Hematopoietic multipotent progenitor cell treated with erythropoietin and hydrocortisone succinate and interleukin-3 and kit ligand, for 4 days (in vitro differentiated cells): Measurements from ENCODE around the gene RANBP10.

Experiments used
- DNase-seq: peaks from one replicate; pipeline ENCODE4 v3.0.0-alpha.2; 2015

The RANBP10 gene

GRCh38 chr16:67825906-67826305 lies 19.5 kb upstream of the RANBP10 start:
- no peak for DNase-seq

DNA sequence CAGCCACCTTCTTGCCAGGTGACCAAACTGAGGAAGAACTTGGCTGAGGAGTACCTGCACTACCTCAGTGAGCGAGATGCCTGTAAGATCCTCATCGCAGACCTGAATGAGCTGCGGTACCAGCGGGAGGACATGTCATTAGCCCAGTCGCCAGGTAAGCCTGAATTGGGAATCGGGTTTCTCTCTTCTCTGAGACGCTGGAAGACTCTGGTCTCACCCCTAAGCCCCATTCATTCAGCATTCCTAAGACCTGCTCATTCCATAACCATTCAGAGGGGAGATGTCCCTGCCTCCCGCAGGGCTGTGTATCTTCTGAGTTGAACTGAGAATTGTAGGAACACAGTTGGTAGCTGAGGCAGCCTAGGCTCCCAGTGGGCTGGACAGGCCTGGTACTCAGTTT lies 18.8 kb upstream of the RANBP10 start:
- DNase-seq, result no peak

GRCh38 chr16:67822511-67822910 lies 16.2 kb upstream of the RANBP10 start:
- no peak for DNase-seq

DNA sequence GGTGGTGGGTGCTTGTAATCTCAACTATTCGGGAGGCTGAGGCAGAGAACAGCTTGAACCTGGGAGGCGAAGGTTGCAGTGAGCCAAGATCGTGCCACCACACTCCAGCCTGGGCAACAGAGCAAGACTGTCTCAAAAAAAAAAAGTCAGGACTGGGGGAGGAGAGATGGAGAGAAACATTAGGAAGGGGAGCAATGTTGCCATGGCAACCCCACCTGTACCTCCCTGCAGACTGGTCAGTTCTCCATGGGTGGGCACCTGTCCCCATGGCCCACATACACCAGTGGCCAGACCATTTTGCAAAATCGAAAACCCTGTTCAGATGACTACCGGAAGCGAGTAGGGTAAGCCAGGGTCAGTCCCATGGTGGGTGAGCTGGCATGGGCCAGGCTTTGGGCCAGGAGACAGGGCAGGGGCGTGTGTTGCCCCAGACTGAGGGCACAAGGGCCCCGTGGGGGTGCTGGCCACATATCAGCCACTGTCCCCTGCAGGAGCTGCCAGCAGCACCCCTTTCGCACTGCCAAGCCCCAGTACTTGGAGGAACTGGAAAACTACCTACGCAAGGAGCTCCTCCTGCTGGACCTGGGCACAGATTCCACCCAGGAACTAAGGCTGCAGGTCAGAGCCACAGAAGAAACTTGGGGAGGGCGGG lies 14.4 kb upstream of the RANBP10 start:
- no peak for DNase-seq

DNA sequence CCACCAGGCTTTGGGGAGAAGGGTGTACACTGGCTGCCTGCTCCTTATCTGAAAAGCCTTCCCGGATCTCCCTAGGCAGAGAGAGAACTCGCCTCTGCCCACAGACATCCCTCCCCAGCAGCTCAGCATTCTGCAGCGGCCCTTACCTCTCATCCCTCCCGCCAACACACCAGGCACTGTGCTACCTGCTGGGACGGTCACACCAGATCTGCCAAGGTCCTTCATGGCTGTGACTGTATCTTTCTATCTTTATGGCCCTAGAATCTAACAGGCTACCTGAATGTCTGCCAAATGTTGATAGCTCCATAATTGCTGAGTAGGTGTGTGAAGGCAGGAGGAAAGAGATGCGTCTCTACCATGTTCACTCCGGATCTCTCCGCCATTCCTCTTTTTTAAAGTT lies 8.2 kb upstream of the RANBP10 start:
- no peak for DNase-seq

GRCh38 chr16:67811899-67812298 lies 5.5 kb upstream of the RANBP10 start:
- DNase-seq, result no peak

GRCh38 chr16:67807148-67807682 lies 855 bp upstream of the RANBP10 start:
- no peak for DNase-seq

GRCh38 chr16:67805718-67806427 lies 487 bp downstream of the RANBP10 start:
- DNase-seq, result no peak

- DNase-seq, result no peak
These were observed 1.4 kb downstream of the RANBP10 start for GRCh38 chr16:67804853-67805542.

DNA sequence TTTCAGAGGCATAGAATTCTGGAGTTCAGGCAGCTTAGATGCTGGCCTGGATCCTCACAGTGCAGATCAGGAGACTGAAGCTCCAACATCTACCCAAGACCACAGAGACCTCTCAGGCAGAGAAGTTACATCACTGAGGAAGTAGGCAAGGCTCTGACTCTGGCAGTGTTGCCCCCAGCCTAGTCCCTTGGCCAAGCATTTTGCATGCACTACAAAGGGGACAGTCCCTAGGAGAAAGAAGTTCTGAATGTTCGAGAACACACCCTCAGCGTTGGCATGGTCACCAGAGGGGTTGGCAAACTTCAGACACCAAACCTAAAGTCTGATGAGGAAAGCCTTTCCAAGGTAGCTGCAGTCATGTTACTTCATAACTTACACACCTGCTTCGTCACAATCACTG lies 2.5 kb downstream of the RANBP10 start:
- peak; percentile 65 for DNase-seq

GRCh38 chr16:67801883-67802282 lies 4.5 kb downstream of the RANBP10 start:
- DNase-seq, result no peak

DNA sequence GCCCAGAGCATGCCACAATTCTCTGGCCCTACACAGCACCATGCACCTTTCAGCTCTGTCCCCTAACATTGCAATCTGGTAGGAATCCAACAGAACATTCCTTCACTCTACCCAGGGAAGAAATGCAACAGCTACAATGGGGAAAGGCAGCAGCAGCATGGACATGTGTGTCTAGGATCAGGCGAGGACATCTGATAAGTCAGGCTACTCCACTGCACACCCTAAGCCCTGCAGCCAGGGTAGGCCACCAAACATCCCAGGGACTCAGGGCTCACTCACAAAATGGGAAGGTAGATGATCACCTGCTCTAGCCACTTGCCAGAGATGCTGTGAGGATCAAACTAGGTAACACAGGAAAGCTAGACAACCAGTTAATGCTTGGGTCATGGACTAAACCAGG lies 5.1 kb downstream of the RANBP10 start:
- no peak for DNase-seq

- DNase-seq, result peak; percentile 96
These were observed 5.9 kb downstream of the RANBP10 start for GRCh38 chr16:67800338-67800926.

GRCh38 chr16:67796099-67796718 lies 10.2 kb downstream of the RANBP10 start:
- peak; percentile 67 for DNase-seq

- no peak for DNase-seq
These were observed 16.3 kb downstream of the RANBP10 start for GRCh38 chr16:67790071-67790470.

DNA sequence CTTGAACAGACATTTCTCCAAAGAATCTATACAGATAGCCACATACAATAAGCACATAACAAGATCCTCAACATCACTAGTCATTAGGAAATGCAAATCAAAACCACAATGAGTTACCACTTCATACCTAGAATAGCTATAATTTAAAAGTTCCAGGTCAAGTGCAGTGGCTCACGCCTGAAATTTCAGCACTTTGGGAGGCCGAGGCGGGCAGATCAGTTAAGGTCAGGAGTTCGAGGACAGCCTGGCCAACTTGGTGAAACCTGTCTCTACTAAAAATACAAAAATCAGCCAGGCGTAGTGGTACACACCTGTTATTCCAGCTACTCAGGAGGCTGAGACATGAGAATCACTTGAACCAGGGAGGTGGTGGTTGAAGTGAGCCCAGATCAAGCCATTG lies 19.9 kb downstream of the RANBP10 start:
- DNase-seq, result no peak

DNA sequence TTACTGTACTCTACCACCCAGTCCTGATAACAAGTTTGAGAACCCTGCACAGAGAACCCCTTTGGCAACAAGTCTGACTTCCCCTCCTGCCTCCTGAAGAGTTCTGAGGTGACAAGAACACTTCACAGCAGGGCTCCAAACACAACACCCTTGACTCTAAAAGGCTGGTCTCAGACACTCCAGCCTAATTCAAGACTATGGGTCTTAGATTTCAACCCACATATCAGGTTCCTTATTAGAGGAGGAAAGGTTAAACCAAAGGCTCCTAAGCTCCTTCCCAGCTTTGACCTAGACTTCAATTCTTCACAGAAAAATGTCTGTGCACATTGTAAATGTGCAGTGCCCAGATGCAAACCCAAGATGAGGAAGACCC lies 23.0 kb downstream of the RANBP10 start:
- DNase-seq, result no peak

DNA sequence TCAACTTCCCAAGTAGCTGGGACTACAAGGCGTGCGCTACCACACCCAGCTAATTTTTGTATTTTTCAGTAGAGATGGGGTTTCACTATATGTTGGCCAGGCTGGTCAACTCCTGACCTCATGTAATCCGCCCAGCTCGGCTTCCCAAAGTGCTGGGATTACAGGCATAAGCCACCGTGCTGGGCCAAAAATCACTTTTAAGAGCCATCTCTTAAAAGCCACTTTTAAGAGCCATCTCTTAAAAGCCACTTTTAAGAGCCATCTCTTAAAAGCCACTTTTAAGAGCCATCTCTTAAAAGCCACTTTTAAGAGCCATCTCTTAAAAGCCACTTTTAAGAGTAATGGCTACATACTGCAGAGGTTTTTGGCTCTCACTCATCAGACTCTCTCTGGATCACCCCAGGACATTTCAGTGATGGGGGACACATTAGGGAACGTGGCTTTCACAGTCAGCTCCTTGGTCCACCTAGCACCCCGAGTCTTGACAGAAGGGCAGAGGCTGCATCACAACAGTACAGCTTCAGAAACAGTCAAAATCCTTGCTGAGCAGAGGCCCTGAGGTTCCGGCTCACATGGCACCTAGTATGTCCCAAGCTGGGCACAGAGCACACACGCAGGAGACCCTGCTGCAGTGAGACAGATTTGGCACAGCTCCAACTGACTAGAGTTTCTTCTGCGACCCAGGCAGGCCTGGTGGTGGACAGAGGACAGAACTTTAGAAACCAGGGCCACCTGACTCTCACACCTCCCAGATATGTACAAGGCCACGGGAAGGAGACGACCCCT lies 23.6 kb downstream of the RANBP10 start:
- DNase-seq, result no peak

GRCh38 chr16:67781565-67781921 lies 24.8 kb downstream of the RANBP10 start:
- peak; percentile 93 for DNase-seq

DNA sequence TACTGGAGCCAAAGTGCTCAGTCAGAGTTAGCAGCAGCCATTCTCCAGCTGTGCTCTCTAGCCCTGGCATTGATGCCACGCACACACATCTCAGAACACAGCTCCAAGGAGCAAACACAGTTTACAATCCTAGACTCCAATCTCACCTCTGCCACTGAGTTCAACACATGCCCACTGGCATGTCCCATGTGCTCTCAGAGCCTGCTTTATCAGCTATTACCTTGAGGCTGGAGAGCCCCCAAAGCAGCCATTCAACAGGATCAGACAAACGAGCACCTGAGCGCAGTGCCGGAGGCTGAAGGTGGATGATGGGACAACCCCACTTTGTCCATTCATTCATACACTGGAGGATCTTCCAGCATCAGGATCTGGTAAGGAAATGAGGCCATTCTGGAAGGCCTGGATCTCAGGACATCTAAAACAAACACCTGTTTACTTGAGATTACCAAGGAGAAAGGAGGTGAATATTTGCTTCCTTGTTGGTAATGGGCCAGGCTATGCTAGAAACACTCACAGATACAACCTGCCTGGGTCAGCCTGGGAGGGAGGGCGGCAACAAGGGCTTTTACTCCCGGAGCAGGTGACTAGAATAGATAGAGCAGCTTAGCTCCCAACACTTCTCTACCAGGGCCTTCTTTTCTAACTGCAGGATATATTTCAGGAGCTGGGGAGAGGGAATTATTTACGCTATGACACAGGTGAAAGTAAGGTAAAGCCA lies 25.4 kb downstream of the RANBP10 start:
- peak; percentile 82 for DNase-seq

DNA sequence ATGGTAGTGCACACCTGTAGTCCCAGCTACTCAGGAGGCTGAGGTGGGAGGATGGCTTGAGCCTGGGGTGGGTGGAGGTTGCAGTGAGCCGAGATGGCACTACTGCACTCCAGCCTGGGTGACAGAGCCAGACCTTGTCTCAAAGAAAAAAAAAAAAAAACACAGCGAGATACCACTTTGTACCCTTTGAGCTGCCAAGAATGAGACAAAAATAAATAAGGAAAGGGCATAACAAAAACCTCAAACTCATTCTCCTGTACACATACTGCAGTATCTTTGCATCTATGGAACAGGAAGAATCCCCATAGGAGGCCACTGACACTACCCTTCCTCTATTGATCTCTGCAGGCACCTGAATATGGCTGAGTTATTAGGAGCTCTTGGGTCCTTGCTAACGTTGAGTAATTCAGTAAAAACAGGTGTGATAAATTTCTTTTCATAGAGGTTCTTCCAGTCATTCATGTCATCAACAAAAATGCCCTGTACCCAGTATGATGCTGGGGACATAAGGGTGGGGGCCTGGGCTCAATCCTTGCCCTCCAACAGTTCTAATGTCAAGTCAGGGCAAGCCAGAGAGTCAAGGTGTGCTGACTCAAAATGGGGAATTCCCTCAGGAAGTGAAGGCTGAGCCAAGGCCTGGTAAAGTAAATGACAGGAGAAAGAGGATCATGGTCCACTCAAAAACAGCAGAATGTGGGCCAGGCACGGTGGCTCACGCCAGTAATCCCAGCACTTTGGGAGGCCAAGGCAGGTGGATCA lies 26.9 kb downstream of the RANBP10 start:
- no peak for DNase-seq
